ENCODE data around the gene VSTM4.

- TF ChIP-seq, protein P1, sequence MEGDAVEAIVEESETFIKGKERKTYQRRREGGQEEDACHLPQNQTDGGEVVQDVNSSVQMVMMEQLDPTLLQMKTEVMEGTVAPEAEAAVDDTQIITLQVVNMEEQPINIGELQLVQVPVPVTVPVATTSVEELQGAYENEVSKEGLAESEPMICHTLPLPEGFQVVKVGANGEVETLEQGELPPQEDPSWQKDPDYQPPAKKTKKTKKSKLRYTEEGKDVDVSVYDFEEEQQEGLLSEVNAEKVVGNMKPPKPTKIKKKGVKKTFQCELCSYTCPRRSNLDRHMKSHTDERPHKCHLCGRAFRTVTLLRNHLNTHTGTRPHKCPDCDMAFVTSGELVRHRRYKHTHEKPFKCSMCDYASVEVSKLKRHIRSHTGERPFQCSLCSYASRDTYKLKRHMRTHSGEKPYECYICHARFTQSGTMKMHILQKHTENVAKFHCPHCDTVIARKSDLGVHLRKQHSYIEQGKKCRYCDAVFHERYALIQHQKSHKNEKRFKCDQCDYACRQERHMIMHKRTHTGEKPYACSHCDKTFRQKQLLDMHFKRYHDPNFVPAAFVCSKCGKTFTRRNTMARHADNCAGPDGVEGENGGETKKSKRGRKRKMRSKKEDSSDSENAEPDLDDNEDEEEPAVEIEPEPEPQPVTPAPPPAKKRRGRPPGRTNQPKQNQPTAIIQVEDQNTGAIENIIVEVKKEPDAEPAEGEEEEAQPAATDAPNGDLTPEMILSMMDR (conservative IDR thresholded peaks at IDR 0.05; ENCODE audit: low read depth, low read length), result no peak
- TF ChIP-seq POLR2A (IDR thresholded peaks at IDR 0.05; ENCODE audit: low read depth, low read length), result no peak
- no peak for TF ChIP-seq RFX5 (IDR thresholded peaks at IDR 0.05; ENCODE audit: low read depth, low read length)
- TF ChIP-seq RAD21 (IDR thresholded peaks at IDR 0.05; ENCODE audit: low read length), result no peak
- TF ChIP-seq, protein P2, sequence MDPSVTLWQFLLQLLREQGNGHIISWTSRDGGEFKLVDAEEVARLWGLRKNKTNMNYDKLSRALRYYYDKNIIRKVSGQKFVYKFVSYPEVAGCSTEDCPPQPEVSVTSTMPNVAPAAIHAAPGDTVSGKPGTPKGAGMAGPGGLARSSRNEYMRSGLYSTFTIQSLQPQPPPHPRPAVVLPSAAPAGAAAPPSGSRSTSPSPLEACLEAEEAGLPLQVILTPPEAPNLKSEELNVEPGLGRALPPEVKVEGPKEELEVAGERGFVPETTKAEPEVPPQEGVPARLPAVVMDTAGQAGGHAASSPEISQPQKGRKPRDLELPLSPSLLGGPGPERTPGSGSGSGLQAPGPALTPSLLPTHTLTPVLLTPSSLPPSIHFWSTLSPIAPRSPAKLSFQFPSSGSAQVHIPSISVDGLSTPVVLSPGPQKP (IDR thresholded peaks at IDR 0.05; ENCODE audit: borderline replicate concordance, low read depth, low read length), result no peak
- no peak for TF ChIP-seq MAZ (IDR thresholded peaks at IDR 0.05; ENCODE audit: borderline replicate concordance, low read depth, low read length)
- no peak for TF ChIP-seq MAFK (IDR thresholded peaks at IDR 0.05; ENCODE audit: low read depth, low read length)
- no peak for TF ChIP-seq CEBPB (IDR thresholded peaks at IDR 0.05; ENCODE audit: low read depth, low read length)
Observed at GRCh38 chr10:48974510-48975156, 140.7 kb downstream of the VSTM4 start.
